HL-60/S4 treated with phorbol 12-myristate 13-acetate at 8.2 ng/mL for 4 days and 3 days (cell line): Measurements from ENCODE around the gene IMMT.

Source experiments
- in situ Hi-C: fragments of 300-500 bp; cut with MboI; formaldehyde crosslinking; loops from 2 replicates; pipeline ENCODE4 v1.15.0; 2022; ENCODE audit warnings: low sequenced_read_pairs

Gene IMMT

DNA sequence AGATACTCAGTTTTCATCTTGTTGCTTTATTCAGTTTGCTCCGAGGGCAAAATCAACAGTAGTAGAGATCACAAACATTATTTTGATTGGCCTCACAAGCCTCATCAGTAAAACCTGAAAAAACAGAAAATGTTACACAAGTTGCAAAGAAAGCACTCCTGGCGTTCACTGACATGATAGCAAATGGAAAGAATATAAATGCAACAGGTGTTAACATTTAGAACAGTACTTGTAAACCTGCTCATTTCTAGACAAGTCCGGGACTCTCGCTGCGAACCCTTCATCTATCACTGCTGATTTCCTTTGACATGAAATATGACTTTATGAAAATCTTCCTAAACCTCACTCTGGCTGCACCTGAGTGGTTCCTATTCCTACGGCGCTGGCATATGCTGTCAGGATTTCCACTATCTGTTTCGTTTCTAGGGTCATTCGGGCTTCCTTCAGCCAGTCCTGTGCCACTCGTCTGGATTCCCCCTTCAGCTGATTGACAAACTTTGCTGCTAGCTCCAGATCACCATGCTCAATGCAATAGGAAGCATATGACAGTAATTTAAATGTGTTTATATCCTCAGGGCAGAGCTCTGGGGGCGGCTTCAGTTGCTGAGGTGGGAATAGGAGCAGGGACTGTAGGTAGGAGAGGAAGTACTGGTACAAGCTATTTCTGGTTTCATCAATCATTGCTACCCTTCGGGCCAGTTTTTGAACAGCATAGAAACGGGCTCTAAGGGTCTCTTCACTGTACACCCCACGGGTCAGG is 51.2 kb downstream of the IMMT start:
- in situ Hi-C loops: no loop called here

- in situ Hi-C loops: no loop called here
Observed at GRCh38 chr2:86143307-86143706, 52.0 kb downstream of the IMMT start.

- in situ Hi-C loops: no loop called here
Observed at GRCh38 chr2:86142436-86143257, 52.6 kb downstream of the IMMT start.

DNA sequence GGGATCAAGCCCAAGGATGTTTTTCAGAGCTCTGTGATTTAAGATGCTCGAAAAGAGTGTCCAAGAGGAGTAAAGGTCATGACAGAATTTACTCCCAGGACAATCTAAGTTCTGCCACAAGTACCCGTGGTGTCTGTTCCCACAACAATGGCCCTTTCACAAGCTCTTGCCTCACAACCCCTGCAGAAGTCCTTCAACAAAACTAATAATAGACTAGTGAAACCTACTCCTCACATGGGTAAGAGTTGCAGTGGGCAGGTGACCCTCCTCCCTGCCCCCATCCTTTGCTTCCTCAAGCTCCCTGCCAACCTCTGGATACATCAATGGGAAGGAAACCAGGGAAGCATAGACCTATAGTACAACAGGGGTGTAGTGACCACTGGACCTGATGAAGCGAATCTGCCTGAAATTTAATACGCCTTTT is 54.3 kb downstream of the IMMT start:
- in situ Hi-C loops: no loop called here

GRCh38 chr2:86139981-86140380 is 55.3 kb downstream of the IMMT start:
- in situ Hi-C loops: no loop called here

DNA sequence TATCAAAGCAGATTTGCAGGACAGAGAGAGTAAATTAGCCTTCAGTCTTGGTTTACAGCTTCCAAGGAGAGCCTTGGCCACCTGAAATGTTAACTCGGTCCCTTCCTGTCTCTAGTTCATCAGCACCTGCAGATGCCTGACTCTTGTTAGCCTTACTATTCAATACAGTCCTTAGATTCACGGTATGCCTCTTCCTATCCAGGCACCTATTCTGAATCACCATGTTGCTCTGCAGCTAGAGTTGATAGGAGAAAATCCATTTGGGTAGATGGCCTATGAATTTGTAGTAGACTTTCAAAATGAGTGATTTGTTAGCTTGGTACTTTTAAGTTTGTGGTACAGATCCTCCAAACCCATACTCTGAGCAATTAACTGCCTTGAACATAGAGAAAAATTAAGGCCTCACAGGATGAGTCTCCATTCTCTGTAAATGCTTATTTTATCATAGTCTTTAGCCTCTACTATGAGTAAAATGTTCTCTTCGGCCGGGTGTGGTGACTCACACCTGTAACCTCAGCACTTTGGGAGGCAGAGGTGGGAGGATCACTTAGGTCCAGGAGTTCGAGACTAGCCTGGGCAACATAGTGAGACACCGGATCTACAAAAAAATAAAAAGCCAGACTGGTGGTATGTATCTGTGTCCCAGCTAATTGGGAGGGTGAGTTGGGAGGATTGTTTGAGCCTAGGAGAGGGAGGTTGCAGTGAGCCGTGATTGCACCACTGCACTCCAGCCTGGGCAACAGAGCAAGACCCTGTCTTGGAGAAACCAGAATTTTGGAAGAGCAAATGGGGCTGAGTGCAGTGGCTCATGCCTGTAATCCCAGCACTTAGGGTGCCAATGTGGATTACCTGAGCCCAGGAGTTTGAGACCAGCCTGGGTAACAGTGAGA is 56.3 kb downstream of the IMMT start:
- in situ Hi-C loops: no loop called here

DNA sequence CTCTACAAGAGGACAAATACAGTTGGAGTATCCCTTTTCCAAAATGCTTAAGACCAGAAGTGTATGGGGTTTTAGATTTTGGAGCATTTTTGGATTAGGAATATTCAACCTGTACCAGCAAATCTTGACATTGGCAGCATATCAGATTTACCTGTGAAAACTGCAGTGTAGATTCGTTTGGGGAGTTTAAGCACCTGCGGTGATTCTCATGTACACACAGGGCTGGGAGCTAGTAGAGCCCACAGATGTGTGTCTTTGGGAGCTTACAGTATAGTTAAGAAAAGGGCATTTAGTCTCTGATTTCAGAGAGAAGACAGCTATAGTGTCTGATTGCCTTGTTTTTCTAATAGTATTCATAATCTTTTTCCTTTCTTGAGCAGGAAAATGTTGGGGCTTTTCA is 59.1 kb downstream of the IMMT start:
- in situ Hi-C loops: no loop called here

DNA sequence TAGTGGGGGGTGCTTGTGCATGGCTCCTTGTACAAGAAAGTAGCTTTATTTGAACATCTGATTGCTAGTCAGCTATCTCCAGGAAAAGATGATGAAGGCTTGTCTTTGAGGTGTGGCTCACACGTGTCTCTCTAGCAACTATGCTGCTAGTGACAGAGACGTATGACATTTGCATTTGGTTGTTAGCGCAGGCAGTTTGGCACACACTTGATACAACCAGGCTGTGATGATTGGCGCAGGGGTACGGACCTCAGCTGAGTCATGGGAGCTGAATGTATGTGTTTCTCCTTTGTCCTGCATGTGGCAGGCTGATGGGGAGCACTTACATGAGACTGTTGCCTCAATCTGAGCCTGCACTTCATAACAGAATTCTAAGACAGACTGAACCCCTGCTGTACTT is 59.6 kb downstream of the IMMT start:
- in situ Hi-C loops: no loop called here

GRCh38 chr2:86134709-86135108 is 60.6 kb downstream of the IMMT start:
- in situ Hi-C loops: no loop called here

DNA sequence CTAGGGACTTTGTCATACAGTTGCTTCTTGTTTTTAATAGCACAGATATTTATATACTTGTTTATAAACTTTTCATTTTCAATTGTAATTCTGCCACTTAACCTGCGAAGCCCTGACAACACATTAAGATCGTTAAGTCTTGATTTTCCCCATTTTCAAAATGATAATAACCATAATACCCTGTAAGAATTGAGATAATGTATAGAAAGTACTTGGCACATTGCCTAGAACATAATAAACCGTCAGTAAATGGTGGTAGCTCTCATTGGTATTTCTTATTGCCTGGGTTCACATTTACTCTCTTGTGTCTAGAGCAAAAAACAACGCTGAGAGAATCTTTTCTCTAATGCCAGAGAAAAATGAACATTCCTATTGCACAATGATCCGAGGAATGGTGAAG is 70.6 kb downstream of the IMMT start:
- in situ Hi-C loops: loop anchor here (25.0 kb wide), 1 partner anchor 487 kb away; no protein-coding TSS in a partner anchor

GRCh38 chr2:86123328-86123925 is 71.8 kb downstream of the IMMT start:
- in situ Hi-C loops: loop anchor here (25.0 kb wide), 1 partner anchor 486 kb away; no protein-coding TSS in a partner anchor

GRCh38 chr2:86118130-86118529 is 77.1 kb downstream of the IMMT start:
- in situ Hi-C loops: loop anchor here (25.0 kb wide), 1 partner anchor 481 kb away; no protein-coding TSS in a partner anchor

GRCh38 chr2:86107031-86107430 is 88.2 kb downstream of the IMMT start:
- in situ Hi-C loops: loop anchor here (25.0 kb wide), 1 partner anchor 470 kb away; no protein-coding TSS in a partner anchor

DNA sequence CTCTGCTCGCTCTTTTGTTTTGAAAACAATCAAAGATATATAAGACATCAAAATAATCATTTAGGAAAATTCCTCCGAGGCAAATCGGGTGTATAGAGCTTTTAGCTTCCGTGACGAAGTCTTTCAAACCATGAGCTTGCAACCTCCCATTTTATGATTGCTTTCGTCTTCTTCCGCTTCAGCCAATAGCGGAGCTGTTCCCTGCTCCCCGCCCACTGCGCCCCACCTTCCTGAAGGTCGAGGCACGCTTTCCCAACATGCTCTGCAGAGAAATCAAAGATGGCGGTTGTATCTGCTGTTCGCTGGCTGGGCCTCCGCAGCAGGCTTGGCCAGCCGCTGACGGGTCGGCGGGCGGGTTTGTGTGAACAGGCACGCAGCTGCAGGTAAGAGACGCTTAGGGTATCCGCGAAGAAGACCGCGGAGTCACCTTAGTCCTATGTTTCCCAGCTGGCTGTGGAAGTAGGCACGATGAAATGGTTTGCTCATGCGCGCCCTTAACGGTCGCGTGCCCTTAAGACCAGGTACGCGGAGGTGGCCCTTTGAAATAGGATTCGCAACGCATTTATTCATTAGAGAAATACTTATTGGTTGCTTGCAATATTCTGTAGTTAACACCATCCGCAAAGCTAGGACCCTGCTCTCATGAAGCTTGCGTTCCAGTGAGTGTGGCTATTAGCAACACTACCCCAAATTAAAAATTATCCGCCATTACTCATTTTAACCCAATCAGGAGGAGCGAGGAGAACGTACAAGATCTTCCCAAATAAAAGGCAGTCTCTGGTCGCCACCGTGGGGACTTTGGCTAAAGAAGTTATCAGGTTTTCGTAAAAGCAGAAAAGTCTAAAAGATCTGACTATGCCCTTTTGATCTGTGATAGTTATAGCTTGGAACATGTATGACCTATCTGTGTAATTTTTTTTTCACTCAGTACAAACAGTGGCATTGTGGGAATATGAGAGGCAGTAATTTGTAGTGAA is 89.0 kb downstream of the IMMT start, which contains the start of gene PTCD3:
PTCD3 (plus strand) TSS at position 267 of the 977 bp plus-strand sequence; CDS start at position 280, 13 bp downstream.
- in situ Hi-C loops: loop anchor here (25.0 kb wide), 1 partner anchor 469 kb away; no protein-coding TSS in a partner anchor

DNA sequence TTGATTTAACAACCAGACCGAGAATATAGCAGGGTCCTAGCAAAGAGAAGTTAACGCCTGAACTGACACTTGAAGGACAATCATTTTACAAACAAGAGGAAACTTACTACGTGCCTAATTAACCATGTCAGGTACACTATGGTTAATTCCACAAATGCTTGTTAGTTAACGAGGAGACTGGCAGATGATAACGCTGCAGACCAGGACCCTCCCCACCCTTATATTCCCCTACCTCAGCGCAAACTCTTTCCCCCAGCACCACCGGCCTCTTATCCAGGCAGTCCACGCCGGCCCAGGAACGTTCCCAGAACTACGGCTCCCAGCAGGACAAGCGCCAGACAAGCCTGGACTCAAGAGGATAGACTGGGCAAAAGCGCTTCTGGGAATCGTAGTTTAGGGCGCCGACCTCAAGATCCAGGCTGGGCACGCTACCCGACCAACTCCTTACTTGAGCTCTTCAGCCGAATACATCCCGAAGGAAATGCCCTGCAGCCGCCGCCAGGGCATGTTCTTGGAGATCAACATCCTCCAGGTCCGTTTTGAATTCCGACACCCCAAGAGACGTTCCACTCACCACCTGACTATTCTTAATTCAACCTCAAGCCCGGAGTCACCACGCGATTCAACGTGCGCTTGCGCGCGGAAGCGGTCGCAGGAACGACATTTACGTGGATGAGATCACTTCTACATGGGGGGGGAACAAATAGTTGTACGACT is 89.9 kb downstream of the IMMT start, which contains the start of gene POLR1A:
POLR1A (minus strand) TSS at position 635 of the 717 bp plus-strand sequence; CDS start at position 525, 110 bp downstream.
- in situ Hi-C loops: loop anchor here (25.0 kb wide), 1 partner anchor 468 kb away; no protein-coding TSS in a partner anchor

- in situ Hi-C loops: loop anchor here (25.0 kb wide), 1 partner anchor 465 kb away; no protein-coding TSS in a partner anchor
Observed at GRCh38 chr2:86102157-86102556, 93.1 kb downstream of the IMMT start.

DNA sequence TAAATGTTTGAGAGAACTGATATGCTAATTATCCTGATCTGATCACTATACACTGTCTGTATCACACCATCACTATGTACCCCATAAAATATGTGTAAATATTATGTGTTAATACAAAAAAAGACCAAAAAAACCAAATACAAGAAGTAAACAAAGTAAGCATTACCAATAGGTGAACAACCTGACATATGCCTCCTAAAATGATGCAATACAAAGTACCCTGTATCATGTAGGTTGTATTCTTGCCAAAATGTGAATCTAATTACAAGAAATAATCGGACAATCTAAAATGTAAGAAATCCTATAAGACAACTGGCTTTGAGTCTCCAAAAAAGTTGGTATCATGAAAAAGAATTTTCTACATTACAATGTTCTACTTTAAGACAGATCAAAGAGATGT is 97.3 kb downstream of the IMMT start:
- in situ Hi-C loops: no loop called here
